Activated CD8-positive, alpha-beta memory T cell treated with anti-CD3 and anti-CD28 coated beads, Interleukin-2, amount 50 U/mL, for 1 hour (primary cell): ENCODE data around the gene MOB3A.
"Not testable (repeated sequence)": the region's sequence is repeated elsewhere in the genome, so short reads cannot be mapped to it uniquely, and the experiment has no call there.

Experiments used
- DNase-seq: peaks from one replicate; pipeline ENCODE4 v3.0.0-alpha.2; 2020; ENCODE audit errors: extremely low read depth

Gene MOB3A

DNA sequence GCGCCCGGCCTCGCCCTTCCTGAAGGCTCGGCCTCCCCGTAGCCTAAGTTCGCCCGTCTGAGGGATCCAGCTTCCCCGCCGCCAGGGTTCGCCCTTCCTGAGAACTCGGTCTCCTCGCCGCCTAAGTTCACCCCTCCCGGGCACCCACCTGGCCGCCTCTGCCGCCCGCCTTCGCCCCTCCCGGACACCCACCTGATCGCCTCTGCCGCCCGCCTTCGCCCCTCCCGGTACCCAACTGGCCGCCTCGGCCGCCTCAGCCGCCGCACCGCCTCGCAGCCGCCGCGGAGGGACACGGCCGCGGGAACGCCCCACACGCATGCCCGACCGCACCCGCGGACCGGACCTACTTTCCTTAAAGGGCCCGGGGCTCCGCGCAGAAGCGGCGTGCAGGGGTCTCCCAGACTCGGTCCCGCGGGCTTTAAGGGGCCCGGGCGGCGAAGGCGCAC is at the start of gene MOB3A:
TSS of gene MOB3A (minus strand) at position 293 of the 446 bp plus-strand sequence. CDS start 17,766 bp downstream, outside the sequence.
- DNase-seq, result peak; percentile 77

DNA sequence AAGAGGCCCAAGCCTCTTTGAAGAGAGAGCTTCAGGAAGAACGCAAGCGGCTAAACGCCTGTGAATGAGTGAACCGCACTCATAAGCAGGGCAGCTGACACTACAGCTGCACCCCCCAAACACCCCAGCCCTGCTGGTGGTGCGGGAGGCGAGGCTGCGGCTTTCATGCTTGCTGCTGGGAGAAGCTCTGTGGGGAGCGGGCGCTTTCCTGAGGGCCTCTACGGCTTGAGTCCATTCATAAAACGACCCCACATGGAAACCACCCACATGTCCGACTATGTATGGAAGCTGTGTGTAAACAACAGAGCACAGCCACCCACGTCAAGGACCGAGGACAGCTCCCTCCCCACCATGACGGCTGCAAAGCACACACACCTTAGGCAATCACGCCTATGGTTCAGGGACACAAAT is 49.7 kb upstream of the MOB3A start:
- no peak for DNase-seq

DNA sequence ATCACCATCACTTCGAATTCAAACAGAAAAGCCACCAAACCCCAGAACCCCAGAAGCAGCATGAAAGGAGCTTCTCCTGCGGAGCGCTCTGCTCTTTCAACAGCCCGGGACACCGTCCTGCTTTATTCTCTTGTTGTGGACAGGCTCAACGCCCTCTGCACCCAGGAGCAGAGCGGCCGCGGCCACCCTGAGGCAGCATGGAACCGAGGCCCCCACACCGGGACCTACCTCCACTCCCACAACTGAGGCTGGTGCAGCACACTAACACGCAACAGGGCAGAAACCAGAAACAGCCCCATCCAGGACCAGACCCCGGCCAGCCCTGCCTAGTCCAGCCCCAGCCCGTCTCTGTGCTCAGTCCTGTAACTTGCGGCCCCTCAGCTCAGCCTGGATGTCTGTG is 48.1 kb upstream of the MOB3A start:
- DNase-seq, result no peak

DNA sequence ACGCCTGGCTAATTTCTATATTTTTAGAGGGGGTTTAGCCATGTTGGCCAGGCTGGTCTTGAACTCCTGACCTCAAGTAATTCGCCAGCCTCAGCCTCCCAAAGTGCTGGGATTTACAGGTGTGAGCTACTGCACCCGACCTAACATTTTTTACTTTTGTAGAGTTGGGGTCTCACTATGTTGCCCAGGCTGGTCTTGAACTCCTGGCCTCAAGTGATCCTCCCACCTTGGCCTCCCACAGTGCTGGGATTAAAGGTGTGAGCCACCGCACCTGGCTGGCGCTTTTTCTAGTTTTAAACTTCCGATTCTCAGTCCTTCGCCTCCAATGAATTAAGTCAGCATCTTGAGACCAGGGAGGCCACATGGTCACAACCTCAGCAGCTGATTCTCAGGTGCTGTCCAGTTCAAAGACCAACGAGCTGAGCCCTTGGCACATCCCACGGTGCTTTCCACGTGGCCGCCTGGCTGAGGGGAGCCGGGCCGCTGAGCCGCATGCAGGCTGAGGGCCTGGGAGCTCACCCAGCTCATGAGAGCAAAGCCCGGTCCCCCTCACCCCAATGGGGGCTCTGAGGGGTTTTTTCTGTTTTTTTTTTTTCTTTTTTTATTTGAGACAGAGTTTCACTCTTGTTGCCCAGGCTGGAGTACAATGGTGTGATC is 46.2 kb upstream of the MOB3A start:
- DNase-seq, result no peak

DNA sequence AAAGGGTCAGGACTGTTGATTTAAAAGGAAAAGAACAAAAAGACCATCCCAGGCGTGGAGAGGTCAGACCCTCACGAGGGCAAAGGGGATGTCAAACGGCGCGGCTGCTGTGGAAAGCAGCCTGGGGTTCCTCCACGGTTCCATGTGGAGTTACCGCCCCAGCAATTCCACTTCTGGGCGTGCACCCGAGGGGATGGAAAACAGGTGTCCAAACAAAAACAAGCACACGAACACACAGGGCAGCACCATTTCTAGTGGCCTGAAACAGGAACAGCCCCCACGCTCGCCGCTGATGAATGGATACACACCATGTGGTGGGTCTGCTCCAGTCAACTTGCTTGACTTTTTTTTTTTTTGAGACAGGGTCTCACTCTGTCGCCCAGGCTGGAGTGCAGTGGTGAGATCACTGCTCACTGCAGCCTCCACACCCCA is 44.0 kb upstream of the MOB3A start:
- DNase-seq, result no peak

DNA sequence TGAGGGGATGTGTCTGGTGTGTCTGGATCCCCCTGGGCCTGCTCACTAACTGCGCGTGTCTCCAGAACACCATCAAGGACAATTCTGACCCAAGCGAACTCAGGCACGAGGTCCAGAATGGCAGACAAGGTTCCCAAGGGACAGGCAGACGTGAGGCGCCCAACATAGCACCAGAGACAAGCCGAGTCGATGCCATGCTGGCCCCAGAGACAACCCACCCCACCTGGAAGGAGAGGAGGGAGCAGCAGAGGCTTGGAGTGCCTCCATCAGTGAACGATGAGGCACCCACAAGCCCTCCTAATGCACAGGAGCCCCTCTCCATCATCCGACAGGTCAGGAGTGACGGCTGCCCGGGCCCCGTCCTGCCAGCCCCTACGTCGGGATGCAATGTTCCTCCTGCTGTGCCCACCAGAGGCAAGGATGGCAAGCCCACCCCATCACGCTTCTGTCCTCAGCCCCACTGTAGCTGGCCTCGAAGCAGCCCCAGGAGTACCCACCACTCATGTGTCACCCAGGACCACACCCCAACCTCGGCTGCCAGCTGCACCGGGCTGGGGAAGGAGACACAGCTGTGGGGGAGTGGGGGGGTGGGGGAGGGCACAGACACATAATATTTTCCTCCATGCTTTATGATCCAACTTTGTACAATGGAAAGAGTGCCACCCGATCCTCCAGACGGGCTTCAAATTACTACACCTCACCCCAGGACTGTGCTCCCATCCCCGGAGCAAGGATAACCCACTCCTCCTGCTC is 43.4 kb upstream of the MOB3A start:
- no peak for DNase-seq

DNA sequence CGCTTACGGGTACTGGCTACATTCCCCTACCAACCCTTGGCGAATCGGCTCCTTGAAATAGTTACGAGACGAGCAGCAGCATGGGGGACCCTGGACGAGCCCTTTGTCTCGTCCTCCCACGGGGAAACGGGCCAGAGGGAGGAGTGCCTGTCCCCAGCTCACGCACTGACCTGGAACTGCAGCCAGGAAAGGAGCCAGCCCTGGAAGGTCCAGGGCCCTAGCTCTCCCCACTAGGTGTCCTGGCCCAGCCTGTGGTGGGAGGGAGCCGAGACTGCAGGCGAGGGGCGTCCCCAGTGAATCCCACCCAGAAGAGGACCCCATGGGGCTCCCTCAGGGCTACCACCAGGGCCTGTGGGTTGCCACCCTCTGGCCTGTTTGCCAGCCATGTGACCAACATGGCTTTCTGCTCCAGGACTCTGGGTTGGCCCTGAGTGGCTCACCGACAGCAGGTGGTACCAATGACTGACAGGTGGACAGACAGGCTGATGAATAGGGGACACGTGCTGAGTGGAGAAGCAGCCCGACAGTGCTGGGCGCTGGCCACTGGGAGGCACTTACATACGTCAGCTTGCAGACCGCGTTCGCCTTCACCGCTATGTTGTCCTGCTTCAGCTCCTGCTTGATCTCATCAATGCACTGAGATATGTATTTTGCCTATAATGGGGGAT is 42.1 kb upstream of the MOB3A start:
- no peak for DNase-seq

DNA sequence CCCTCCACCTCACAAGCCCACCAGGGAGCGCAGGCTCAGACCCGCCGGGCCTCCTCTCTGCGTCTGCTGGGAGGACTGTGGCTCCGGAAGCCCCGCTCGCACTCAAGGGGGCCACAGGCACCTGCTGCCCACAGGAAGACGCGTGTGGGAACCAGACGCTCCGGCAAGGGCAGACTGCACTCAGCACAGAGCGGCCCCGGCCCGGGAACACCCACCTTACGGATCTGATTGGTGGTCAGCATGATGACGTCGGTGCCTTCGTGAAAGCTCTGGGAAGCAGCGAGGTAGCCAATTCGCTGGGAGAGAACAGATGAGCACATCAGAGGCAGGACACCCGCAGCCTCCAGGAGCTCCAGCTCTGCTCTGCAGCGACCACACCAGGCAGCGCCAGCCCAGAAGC is 40.7 kb upstream of the MOB3A start:
- DNase-seq, result no peak

DNA sequence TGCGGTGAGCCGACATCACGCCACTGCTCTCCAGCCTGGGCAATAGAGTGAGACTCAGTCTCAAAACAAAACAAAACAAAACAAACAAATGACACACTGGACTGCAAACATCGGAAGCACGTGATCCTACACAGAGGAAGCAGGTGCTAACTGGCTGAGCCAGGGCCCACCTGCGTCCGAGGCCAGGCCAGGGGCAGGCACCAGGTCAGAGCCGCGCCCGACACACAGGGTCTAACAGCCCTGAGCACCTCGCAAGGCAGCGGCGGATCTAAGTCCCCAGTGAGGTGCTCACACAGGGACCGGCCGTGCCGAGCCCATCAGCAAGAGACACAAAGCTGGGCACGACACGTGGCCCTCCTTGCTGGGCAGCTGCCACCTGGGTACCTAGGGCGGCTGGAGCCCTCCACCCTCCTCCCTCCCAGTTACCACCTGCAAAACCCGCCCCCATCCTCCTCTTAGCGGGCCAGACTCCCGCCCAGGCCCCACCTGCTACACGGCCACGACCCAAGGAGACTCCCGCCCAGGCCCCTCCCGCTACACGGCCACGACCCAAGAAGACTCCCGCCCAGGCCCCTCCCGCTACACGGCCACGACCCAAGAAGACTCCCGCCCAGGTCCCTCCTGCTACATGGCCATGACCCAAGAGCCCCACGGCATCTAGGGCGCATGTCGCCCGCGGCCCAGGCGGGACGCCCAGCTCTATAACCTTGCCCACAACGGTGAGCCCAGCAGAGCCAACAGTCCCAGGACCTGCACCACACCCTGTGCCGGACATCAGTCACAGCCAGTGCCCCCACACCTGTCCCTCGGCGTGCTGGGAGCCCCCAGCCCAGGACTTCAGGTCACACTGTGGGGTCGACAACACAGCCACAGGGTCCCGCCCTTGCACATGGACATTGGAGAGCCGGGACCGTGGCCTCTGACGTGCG is 39.6 kb upstream of the MOB3A start:
- DNase-seq, result no peak

DNA sequence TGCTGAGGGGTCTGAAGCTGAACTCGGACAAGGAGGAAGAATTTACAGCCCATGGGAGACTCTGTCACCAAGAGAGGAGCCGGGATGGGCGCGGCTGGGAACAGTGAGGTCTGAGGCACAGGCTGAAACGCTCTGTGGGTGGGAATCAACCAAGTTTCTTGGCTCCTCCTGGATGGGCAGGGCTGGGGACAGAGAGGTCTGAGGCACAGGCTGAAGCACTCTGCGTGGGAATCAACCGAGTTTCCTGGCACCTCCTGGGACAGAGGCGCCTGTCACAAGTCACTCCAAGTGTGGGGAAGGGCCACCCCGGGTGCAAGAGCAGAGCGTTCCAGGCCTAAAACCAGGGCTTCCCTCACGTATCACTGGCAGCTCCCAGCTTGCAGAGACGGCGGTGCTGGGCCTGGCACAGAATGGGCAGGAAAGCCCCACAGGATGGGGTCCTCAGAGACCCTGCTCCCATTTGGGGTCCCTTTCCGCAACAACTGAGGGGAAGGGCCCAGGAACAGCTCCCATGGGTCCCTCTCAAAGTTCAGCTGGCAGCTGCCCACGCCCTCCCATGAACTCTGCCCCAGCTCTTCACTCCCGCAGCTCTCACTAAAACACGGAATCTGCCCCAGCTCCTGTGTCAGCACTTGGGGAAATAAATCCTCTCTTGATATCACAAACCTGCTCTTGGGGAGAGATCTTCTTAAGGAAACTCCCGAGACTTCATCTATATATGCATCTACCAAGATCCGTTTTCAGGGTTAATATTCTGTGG is 36.8 kb upstream of the MOB3A start:
- no peak for DNase-seq

DNA sequence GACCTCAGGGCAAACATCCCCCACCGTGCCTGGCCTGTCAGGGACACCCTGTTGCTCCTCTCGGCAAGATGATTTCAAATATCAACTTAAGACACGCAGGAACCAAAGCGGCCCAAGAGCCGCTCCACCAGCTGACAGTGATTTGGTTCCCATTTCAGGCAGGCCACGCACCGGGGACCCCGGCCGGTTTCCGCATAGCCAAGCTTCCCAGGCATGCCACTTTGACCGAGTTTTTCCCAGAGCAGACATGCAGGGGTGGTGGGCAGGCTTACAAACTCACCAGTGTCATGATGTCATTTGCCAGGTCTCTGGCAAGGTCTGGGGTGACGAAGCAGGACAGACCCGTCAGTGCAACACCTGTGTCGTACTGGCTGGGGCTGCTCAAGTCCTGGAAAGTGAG is 36.1 kb upstream of the MOB3A start:
- no peak for DNase-seq

DNA sequence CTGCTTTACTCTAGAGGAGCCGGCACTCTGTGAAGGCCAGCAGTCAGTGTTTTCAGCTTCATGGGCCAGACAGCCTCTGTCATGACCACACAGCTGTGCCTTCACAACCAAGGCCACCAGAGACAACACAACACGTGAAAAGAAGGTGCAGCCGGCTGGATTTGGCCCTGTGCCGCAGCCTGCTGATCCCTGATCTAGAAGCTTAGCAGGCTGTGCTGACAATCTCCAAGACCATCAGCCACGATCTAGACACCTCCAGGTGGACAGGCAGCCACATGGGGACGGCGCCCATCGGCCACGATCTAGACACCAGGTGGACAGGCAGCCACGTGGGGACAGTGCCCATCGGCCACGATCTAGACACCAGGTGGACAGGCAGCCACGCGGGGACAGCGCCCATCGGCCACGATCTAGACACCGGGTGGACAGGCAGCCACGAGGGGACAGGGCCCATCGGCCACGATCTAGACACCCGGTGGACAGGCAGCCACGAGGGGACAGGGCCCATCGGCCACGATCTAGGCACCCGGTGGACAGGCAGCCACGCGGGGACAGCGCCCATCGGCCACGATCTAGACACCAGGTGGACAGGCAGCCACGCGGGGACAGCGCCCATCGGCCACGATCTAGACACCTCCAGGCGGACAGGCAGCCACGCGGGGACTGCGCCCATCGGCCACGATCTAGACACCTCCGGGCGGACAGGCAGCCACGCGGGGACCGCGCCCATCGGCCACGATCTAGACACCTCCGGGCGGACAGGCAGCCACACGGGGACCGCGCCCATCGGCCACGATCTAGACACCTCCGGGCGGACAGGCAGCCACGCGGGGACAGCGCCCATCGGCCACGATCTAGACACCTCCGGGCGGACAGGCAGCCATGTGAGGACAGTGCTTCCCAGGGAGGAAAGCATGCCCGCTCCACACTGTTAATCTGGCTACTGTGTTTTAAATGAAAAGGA is 35.2 kb upstream of the MOB3A start:
- DNase-seq, result not testable (repeated sequence)

DNA sequence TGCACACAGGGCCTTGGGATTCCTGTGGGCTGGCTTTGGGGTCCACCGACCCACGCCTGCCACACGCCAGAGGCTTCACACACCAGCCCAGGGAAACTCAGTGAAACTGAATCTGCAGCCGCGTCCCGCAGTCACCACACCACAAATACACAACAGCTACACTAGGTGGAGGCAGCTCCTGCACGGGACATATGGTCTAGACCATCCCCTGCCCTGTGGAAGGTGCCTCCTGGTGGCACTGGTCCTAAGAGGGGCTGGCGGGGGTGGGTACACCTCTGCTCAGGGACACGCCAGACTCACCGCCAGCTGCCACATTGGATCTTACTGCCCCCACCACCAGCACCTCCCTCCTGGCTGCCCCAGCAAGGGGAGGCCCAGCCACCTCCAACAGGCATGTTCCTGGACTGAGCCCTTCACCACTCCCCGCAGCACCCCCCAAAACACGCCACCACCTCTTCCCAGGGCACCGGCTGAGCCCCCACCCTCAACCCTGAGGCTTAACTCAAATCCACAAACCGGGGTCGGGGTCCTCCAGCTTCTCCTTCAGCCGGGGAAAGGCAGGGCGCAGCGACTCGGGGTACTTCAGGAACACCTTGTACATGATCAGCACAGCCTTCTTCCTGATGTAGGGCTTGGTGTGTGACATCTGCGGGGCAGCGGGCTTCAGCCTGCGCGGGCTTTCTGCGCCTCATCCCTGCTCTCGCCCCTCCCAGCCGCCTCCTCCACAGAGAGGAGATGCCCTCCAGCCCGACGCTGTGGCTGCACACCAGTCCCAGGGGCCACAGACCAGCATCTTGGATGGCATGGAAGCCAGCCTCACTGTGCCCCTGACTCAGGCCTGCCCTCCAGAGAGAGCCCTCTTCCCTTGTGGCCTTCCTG is 34.0 kb upstream of the MOB3A start:
- DNase-seq, result no peak

DNA sequence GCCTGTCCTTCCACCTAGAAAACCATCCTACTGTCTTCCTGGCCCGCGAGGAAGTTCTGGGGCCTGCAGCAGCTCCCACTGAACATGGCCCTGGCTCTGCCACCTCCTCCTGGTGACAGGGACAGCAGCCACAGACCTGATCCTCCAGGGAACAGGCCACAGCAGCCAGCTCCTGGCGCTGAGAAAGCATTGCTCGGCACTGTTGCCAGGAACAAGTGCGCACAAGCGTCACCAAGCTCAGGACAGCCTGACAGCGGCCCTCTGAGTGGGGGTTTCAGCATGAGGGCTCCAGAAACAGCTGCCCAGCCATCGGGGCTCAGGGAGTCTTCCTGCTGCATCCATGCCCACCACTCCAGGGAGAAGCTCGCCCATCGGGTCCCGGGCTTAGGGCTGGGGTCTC is 33.4 kb upstream of the MOB3A start:
- DNase-seq, result no peak

DNA sequence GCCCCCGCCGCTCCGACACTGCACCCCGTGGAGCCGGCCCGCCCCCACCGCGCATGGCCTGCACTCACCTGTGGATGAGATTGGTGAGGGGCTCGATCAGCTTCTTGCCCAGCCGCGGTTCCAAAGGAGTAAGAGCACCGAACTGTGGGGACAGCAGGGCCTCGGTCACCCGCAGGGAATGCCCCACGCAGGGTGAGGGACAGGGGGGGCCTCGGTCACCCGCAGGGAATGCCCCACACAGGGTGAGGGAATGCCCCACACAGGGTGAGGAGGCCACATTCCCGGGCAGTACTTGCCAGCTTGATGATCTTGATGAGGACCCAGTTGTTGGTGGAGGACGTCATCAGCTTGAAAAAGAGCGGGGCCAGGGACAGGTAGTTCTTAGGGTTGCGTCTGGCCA is 32.9 kb upstream of the MOB3A start:
- DNase-seq, result no peak

DNA sequence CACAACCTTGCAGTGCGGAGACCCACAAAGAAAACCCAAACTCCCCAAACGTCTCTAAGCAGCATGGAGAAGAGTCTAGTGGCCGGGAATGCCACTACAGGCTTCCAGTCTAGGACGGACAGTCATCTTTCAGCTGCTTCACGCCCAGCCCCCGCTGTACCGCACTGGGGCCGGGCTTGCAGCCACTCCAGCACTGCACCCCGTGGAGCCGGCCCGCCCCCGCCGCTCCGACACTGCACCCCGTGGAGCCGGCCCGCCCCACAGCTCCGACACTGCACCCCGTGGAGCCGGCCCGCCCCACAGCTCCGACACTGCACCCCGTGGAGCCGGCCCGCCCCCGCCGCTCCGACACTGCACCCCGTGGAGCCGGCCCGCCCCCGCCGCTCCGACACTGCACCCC is 32.1 kb upstream of the MOB3A start:
- DNase-seq, result not testable (repeated sequence)

DNA sequence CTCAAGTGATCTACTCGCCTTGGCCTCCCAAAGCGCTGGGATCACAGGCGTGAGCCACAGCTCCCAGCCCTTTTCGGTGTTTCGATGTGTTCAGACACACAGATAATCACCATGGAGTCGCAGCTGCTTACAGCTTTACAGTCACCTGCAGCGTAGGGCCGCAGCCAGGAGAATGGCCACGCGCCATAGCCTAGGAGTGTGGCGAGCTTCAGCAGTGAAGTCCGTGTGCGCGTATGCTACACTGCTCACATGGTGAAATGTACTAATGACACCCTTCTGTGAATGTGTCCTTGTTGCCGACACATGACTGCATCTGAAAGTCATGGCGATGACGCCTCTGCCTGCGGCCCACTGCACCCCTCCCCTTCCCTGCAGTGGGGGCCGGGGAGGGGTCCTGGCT is 31.6 kb upstream of the MOB3A start:
- DNase-seq, result no peak

DNA sequence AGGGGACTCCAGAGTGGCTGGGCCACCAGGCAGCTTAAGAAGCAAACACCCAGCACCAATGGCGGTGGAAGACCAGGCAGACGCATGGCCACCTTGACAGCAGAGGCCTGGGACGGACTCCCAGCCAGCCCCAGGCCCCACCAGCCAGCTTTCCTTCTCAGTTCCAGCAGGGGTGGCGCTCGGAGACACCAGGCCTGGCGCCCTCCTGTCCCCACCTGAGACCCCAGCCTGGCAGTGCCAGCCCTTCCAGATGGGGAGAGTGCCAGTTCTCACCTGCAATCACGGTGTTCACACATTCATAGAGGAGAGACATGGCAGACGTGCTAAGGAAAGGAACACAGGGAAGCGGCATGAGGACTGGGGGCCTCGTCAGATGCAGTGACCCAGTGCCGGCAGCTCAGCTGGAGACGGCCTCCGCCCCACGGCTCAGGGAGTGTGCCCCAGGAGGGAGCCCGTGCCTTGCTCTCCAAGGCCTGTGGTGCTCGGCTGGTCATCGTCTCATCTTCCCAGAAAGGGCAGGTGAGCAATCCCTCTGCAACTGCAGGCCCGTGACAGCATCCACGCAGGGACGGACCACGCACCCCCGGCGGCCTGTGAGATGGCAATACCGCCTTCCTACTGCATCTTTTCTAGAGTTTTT is 30.9 kb upstream of the MOB3A start:
- no peak for DNase-seq
